ENCODE measurements around the gene ARF1.

- no peak for TF ChIP-seq CTCF (IDR thresholded peaks at IDR 0.05; ENCODE audit: control extremely low read depth in 1 of 3, insufficient read depth in 1 of 3, low read depth in 1 of 3, low read length in 3 of 3)
- TF ChIP-seq YY1 (IDR thresholded peaks at IDR 0.05; ENCODE audit: low read depth, low read length), result no peak
- no peak for TF ChIP-seq JUN (IDR thresholded peaks at IDR 0.05; ENCODE audit: low read depth, low read length)
- no peak for TF ChIP-seq SRF (IDR thresholded peaks at IDR 0.05; ENCODE audit: low read depth, low read length)
- TF ChIP-seq EZH2 (IDR thresholded peaks at IDR 0.05; ENCODE audit: low read depth, low read length, severe bottlenecking), result no peak
- no peak for TF ChIP-seq TAF1 (IDR thresholded peaks at IDR 0.05; ENCODE audit: low read depth, low read length)
- TF ChIP-seq NANOG (IDR thresholded peaks at IDR 0.05; ENCODE audit: insufficient read depth, low read depth, low read length, poor library complexity, severe bottlenecking), result no peak
- no peak for TF ChIP-seq SP1 (IDR thresholded peaks at IDR 0.05; ENCODE audit: low read depth, low read length)
These were observed 62.5 kb downstream of the ARF1 start for GRCh38 chr1:228144993-228145343.
